OCI-LY3 (cell line): ENCODE measurements around the gene SLC16A9.

Experiments used
- CTCF ChIP-seq: fragments of 200-600, 300-600 bp; sonication (generic); IDR thresholded peaks from 2 replicates; pipeline ENCODE4 v1.5.1; 2014; ENCODE audit warnings: antibody characterized with exemption, low read length, low read depth
- EZH2phosphoT487 ChIP-seq: fragments of 200-600 bp; shearing (Covaris generic); IDR thresholded peaks from 2 replicates; pipeline ENCODE4 v1.6.1; 2018; ENCODE audit warnings: antibody characterized with exemption, mixed run types, low read depth

DNA sequence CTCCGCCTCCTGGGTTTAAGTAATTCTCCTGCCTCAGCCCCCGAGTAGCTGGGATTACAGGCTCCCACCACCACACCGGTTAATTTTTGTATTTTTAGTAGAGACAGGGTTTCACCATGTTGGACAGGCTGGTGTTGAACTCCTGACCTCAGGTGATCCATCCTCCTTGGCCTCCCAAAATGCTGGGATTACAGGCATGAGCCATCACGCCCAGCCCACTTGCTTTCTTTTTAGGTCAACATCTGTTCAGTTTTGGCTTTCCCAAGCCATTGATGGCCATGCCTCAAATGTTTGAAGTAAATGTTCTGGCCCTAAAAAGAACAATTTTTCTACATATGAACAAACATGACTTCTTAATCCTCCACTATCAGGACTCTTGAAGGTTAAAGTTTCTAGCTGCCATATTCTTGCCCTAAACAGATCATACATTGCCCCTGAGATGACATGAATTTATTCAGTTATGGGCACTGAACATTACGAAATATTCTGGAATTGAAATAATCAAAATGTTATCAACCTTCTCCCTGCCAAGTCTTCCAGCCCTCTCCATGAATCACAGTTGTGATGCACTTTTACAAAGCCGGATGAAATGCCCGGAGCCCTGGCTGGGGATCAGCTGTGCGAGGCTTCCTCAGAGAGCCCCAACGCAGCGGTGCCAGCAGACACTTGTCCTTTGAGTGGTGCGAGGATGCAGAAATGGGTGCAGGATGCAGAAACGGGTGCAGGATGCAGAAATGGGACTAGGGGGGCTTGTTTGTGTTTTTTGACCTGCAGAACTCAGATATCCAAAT lies 40.7 kb upstream of the SLC16A9 start:
- TF ChIP-seq CTCF, result no peak
- no peak for TF ChIP-seq EZH2phosphoT487
